GM10847 (cell line): ENCODE results near the gene AGPAT2.

ENCODE experiments used
- POLR2A ChIP-seq: IDR thresholded peaks from 2 replicates; pipeline ENCODE4 v1.6.1; 2011; ENCODE audit not compliant: insufficient read length; ENCODE audit errors: extremely low read depth

Gene AGPAT2

DNA sequence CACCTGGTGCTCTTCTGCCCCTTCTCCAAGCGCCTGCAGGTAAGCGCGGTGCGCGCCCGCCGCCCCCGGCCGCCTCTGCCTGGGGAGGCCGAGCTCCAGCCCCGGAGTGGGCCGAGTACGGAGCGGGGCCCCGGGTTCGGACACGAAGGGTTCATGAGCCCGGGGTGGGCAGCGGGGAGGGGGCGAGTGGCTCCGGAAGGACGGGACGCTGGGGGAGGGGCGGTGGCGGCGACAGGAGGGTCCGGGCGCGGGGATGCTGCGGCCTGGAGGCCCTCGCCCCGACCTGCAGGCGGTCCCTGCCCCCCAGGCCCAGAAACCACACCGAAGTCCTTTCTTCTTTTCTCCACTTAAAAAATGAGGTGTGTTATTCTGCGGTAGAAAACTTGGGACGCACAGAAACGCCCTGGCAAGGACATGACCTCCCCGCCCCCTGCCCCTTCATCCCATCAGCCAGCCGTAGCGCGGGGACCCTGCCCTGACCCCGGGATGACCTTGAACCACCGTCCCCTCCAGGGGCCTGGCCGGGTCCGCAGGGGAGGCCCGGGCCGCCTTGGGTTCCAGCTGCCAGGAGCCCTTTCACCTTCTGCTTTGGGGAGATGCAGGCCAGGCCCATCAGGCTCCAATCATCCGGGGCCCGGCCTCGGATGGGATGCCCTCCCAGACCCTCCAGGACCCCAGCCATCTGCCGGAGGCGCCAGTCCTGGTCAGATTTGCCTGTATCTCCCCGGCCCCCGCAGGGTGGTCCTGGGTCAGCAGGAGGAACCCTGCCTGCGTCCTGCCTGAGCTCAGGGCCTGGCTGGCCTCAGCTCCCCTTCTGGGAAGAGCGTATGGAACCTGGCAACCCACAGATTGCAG lies 25.7 kb upstream of the AGPAT2 start:
- no peak for TF ChIP-seq POLR2A

DNA sequence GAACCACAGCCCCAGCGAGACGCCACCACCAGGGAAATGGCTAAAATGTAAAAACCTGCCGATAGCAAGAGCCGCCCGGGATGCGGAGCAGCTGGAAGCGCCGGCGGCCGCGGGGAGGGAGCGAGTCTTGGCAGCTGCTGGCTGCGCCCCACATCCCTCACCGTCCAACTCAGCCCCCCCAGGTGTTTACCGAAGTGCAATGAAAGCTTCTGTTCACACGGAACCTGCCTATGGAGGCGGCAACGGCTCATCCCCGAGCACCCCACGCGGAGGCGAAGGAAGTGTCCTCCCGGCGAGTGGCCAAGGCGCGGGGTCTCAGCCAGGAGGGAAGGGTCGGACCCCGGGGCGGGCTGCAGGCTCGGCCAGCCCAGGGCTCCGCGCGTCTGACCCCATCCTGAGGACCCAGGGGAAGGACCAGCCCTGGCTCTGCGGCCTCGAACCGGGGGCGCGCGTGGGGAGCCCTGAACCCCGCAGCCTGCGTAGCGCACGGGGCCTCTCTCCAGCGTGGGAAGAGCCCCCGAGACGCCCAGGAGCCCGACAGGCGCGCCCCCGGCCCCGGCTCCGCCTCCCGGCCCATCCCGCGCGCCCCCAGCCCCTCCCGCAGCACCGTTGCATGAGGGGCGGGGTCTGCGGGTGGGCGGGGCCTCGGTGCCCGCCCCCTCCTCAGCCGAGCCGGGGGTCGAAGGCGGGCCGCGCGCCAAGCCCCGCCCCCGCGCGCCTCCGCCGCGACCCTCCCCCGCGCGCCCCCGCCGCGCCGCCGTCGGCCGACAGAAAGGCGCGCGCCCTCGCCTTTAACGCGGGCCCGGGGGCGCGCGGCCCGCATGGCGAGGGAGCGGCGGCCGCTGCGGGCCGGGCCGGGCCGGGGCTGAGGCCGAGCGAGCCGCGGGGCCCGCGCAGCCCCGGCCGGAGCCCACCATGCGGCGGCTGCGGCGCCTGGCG lies 24.8 kb upstream of the AGPAT2 start, which contains the start of gene DIPK1B:
Gene DIPK1B (plus strand): TSS at position 822 of the 939 bp plus-strand sequence. CDS start 94 bp downstream, at position 916.
- no peak for TF ChIP-seq POLR2A

DNA sequence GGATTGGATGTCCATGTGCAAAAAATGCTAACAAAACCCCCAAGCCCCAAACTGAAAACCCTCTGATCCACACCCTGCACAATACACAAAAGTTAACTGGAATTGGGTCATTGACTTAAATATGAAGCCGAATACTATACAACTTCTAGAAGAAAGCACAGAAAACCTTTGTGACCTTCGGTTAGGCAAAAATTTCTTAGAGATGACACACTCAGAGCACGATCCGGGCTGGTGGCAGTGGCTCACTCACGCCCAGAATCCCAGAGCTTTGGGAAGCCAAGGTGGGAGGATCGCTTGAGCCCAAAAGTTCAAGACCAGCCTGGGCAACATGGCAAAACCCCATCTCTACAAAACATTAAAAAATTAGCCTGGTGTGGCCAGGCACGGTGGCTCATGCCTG lies 23.3 kb upstream of the AGPAT2 start:
- no peak for TF ChIP-seq POLR2A

DNA sequence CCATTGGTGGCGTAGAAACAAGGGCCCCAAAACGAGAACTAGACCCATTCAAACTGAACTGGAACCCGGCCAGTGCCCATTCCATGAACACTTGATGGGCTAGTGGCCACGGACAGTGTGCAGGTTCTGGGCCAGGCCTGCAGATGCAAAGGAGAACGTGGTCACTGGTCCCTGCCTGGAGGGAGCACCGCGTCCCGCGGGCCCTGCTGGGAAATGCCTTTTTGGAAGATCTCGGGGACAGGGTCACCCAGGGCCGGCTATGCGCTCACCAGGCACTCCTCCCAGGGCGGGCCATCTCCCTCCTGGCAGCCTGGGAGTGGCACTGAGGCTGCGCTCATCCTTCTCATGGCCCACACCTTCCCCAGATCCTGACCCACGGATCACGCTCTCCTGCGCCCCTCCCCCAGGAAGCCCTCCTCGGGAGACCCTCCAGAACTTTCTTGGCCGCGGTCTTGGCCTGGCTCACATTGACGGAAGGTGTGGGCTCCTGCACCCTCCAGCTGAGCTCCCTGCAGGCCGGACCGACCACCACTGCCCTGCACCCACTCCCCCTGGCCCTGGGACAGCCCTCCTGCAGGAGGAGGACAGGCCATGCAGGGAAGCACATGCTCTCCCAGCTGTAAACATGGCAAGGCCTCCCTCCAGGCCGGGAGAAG lies 22.3 kb upstream of the AGPAT2 start:
- TF ChIP-seq POLR2A, result no peak

DNA sequence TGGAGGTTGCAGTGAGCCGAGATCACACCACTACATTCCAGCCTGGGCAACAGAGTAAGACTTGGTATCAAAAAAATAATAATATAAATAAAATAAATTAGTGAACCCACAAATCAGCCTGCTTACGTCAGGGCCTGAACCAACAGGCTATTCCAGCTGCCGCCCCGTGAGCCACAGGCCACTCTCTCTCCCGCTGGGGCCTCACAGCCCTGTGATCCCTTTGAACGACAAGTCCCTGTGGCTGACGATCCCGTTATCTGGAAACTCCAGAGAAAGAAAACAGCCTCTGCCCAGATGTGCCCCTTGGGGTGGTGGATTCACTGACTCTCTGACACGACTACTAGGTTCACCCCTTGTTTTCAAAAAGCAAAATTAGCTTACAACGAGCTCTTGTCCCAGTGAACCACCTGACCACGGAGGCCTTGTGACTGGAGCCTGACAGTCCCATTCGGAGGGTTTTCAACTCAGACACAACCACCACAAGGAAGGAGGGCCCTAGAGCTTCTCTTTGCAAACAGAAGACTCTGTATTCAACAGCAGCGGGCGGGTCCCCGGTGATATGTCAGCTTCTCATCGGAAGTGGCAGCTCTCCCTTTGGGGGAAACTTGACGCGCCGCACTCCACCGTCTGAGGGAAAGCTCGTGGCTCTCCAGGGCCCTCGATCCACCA lies 20.7 kb upstream of the AGPAT2 start:
- TF ChIP-seq POLR2A, result no peak

DNA sequence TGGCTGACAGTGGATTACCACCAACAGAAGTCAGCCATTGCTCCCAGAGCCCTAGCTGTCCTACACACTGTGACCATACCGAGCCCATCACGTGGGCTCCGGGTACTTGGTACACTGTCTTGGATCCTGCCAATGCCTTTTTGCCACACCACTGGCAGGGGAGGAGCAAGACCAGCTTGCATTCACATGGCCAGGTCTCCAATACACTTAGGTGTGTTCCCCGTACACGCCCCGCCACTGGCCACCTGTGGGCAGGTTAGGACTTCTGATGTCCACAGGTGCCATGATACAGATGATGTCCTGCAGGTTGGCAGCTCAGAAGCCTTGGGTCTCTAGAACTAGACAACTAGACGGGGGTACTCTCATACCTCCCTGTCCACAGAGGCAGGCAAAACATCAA lies 19.8 kb upstream of the AGPAT2 start:
- TF ChIP-seq POLR2A, result no peak

DNA sequence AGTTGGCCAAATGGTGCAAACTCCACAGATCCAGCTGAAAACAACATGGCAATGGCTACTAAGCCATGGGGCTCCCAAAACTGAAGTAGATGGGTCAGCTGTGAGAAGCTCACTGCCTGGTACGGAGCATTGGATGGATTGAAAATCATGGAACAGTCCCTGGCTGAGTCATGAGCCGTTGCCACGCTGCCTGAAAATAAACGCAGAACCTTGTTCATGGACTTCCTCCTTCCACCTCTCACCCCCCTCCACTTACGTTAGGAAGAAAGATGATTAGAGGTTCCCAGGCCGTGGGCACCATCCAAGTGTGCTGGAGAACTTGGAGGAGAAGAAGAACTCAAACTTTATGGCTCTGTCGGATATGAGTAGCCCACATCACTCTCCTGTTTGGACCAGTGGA lies 18.3 kb upstream of the AGPAT2 start:
- no peak for TF ChIP-seq POLR2A

DNA sequence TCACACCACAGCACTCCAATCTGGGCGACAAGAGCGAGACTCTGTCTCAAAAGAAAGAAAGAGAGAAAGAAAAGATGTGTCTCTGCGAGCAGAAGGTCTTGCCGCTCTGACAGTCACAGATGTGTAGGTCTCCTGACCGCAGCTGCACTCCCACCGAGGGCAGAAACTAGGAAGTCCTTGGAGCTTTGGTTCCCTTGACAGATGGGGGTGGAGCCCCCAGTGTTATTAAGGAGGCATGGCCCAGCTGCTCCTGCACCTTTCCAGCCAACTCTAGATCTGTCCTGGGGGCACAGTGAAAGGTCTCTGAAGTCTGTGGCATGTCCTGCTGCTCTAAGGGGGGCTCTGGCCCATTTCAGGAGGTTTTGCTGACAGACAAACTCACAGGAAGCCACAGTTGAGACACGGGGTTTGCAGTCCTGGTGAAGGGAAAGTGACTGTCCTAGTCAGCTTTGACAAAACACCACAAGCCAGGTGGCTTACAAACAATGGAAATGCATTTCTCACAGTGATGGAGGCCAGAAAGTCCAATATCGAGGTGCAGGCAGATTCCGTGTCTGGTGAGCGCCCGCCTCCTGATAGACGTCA lies 16.1 kb upstream of the AGPAT2 start:
- TF ChIP-seq POLR2A, result no peak

DNA sequence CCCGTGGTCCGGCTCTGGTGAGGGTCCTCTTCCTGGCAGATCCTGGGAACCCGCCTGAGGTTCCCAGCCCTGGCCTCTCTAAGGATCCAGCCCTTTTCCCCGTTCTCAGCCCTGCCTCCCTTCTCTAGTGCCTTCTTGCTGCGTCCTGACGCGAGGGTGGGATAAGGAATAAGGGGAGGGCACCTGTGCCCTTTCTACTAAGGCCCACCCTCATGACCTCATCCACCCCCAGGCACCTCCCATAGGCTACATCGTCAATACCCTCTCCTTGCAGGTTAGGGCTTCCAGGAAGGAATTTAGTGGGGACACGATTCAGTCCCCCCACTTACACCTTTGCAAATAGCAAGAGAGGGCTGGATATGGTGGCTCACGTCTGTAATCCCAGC lies 14.4 kb upstream of the AGPAT2 start:
- TF ChIP-seq POLR2A, result no peak

DNA sequence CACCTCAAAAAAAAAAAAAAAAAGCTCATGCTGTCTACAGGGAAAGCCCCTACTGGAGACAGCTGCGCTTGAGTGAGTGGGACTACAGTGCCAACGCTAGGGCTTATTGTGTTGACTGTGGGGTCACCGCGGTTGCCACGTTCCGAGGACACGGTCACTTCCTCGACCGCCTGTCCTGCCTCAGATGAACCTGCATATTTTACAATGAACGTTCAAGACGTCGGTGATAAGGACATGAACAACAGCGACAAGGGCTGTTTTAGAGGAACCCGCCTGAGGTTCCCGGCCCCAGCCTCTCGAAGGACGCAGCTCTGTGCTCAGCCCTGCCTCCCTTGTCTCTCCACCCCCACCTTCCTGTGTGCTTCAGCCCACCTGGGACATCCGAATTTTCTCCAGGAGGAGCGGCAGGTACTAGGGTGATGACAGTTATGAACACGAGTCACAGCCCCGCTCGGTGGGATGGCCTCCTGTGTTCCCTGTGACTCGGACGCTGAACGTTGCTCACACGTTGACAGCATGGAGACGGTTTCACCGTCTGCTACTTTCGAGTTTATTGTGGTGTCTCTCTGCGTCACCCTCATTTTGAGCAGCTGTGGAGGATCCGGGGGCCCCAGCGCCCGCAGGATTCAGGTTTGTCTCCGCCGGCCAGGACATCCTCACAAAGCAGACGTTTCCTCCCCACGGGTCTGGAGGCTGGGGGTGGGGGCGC lies 13.9 kb upstream of the AGPAT2 start:
- TF ChIP-seq POLR2A, result no peak

DNA sequence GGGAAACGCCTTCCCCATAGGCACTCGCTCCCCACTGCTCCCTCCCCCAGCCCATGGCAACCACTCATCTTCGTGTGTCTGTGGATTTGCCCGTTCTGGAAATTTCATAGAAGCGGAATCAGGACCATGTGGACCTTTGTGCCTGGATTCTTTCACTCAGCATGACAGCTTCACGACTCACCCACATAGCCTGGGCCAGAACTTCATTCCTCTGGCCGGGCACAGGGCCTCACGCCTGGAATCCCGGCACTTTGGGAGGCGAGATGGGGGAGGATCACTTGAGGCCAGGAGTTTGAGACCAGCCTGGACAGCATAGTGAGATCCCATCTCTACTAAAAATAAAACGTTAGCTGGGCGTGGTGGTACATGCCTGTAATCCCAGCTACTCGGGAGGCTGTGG lies 13.0 kb upstream of the AGPAT2 start:
- no peak for TF ChIP-seq POLR2A

DNA sequence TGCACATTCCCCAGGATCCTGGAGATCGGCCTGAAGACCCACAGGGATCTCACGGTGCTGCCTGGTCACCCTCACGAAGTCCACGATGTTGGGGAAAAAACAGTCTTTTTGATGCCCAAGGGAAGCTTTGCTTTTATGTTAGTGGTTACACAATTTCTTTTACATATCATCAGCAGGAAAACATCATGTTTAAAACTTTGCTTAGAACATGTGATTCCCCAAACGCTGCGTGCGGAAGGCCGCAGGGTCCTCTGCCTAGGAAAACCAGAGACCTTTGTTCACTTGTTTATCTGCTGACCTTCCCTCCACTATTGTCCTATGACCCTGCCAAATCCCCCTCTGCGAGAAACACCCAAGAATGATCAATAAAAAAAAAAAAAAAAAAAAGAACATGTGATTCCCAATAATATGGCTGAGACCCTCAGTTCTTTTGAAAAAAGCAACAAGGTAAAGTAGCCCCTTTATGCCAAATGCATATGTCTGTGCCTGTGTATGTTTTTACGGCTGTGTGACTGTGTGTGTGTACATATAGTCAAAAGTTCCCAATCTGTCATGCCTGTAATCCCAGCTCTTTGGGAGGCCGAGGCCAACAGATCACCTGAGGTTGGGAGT lies 11.5 kb upstream of the AGPAT2 start:
- TF ChIP-seq POLR2A, result no peak

DNA sequence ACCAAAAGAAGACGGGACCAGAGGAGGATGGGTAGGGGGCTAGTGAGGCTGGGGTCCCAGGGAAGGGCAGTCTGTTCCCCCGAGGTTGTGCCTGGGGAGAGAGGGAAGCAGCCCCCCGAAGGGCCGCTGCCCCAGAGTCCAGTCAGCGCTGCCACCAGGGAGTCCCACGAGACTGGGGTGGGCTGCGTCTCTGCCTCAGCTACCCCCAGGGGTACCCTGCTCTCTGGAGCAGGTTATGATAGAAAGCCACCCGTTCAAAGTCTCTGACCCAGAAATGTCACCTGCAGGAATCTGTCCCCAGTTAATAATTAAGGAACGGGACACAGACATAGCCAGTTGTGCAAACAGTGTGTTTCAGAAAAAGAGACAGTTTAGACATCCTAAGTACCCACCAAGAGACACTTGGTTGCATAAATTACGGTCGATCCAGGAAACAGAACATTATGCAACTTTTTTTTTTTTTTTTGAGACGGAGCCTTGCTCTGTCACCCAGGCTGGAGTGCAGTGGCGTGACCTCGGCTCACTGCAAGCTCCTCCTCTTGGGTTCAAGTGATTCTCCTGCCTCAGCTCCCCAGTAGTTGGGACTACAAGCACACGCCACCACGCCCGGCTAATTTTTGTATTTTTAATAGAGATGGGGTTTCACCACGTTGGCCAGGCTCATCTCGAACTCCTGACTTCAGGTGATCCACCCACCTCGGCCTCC lies 10.7 kb upstream of the AGPAT2 start:
- no peak for TF ChIP-seq POLR2A
